OCI-LY3 (cell line): ENCODE measurements around the gene KIF17.

Source experiments
- EZH2phosphoT487 ChIP-seq: fragments of 200-600 bp; shearing (Covaris generic); IDR thresholded peaks from 2 replicates; pipeline ENCODE4 v1.6.1; 2018; ENCODE audit warnings: antibody characterized with exemption, mixed run types, low read depth
- TF ChIP-seq, protein P1 (sequence below): fragments of 200-600, 300-600 bp; sonication (generic); IDR thresholded peaks from 2 replicates; pipeline ENCODE4 v1.5.1; 2014; ENCODE audit warnings: antibody characterized with exemption, low read length, low read depth

DNA sequence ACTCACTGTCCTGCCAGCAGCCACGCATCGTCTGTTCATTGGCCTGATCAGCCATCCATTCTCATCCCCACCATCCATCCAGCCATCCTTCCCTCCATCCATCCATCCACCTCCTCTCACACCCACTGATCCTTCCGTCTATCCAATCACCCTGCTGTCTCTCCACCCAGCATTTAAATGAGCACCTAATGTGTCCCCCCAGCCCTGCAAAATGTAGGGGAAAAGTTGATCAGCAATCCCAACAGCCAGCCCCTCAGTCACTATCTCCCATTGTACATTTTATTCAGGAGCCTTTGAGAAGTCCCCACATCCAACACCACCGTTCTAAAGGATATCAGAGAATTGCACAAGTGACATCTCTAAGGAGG, 45.6 kb downstream of the KIF17 start:
- TF ChIP-seq, protein P1, sequence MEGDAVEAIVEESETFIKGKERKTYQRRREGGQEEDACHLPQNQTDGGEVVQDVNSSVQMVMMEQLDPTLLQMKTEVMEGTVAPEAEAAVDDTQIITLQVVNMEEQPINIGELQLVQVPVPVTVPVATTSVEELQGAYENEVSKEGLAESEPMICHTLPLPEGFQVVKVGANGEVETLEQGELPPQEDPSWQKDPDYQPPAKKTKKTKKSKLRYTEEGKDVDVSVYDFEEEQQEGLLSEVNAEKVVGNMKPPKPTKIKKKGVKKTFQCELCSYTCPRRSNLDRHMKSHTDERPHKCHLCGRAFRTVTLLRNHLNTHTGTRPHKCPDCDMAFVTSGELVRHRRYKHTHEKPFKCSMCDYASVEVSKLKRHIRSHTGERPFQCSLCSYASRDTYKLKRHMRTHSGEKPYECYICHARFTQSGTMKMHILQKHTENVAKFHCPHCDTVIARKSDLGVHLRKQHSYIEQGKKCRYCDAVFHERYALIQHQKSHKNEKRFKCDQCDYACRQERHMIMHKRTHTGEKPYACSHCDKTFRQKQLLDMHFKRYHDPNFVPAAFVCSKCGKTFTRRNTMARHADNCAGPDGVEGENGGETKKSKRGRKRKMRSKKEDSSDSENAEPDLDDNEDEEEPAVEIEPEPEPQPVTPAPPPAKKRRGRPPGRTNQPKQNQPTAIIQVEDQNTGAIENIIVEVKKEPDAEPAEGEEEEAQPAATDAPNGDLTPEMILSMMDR: no peak
- TF ChIP-seq EZH2phosphoT487: no peak
